ENCODE data around the gene ELL2. TPM values are rescaled to one million over a fixed set of nuclear protein-coding genes. Genes with fewer than 3 reads are reported as not detected.

The ELL2 gene
- total RNA-seq, 1 donor from 2014 or later = 52.8 TPM

DNA sequence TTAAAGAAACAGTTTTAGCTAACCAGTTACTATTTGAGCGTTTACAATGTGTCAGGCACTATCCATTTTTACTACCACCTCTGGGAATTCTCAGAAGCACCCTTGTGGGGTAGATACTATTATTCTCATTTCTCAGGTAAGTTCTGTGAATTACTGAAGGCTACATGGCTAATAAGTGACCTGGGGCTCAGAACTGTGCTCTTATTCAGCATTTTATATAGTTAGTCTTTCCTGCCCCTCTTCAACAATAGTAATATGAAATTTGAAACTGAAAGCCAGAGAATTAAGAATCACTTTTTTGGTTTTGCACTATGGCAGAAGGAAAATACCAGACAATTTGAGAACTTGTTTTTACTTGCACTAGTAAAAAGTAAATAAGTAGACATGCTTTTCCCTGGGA is 11.8 kb downstream of the ELL2 start:
- TF ChIP-seq, protein P1, sequence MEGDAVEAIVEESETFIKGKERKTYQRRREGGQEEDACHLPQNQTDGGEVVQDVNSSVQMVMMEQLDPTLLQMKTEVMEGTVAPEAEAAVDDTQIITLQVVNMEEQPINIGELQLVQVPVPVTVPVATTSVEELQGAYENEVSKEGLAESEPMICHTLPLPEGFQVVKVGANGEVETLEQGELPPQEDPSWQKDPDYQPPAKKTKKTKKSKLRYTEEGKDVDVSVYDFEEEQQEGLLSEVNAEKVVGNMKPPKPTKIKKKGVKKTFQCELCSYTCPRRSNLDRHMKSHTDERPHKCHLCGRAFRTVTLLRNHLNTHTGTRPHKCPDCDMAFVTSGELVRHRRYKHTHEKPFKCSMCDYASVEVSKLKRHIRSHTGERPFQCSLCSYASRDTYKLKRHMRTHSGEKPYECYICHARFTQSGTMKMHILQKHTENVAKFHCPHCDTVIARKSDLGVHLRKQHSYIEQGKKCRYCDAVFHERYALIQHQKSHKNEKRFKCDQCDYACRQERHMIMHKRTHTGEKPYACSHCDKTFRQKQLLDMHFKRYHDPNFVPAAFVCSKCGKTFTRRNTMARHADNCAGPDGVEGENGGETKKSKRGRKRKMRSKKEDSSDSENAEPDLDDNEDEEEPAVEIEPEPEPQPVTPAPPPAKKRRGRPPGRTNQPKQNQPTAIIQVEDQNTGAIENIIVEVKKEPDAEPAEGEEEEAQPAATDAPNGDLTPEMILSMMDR (conservative IDR thresholded peaks at IDR 0.05; ENCODE audit: low read depth, low read length) = no peak
- H3K4me3 ChIP-seq (ENCODE audit: low read depth, low read length) = no peak overlapping the region
- no peak for DNase-seq (ENCODE audit: low read depth)

DNA sequence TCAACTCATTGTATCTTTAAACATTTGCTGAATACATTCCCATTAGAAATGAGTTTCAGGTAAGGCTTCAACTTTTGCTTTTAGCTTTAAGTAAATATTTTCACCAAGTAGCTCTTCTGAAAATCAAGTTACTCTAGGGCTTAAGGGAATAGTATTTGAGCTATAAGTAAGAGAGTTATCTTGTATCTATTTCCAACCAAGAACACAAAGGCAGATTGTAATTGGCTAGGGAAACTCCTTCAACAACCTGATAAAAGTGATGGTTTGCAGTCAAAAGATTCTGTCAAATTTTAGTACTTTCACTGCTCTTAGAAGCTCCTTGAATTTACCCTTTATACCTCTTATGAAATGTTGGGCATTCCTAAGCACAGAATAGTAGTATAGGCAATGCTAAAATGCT is 13.0 kb downstream of the ELL2 start:
- DNase-seq (ENCODE audit: low read depth) = no peak
- H3K4me3 ChIP-seq (ENCODE audit: low read depth, low read length) = no peak overlapping the region
- TF ChIP-seq, protein P1 (conservative IDR thresholded peaks at IDR 0.05; ENCODE audit: low read depth, low read length) = no peak

DNA sequence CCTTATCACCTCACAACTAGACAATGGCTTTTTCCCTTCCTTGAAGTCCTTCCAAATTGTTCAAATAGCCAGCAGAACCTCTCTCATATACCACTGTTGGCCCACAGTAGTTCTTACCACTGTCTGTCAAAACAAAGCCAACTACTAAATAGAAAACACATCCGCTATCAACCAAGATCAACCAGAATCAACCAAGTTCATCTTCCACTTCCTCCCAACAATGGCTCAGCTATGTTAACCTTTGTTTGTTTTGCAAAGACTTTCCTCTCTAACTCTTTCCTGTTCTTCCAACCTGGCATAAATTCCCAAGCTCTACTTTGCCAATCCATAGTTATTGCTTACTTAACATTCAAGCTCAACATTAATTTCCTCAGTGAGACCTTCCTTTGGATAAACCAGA is 15.2 kb downstream of the ELL2 start:
- H3K4me3 ChIP-seq (ENCODE audit: low read depth, low read length) = no peak overlapping the region
- TF ChIP-seq, protein P1 (conservative IDR thresholded peaks at IDR 0.05; ENCODE audit: low read depth, low read length) = no peak
- no peak for DNase-seq (ENCODE audit: low read depth)

DNA sequence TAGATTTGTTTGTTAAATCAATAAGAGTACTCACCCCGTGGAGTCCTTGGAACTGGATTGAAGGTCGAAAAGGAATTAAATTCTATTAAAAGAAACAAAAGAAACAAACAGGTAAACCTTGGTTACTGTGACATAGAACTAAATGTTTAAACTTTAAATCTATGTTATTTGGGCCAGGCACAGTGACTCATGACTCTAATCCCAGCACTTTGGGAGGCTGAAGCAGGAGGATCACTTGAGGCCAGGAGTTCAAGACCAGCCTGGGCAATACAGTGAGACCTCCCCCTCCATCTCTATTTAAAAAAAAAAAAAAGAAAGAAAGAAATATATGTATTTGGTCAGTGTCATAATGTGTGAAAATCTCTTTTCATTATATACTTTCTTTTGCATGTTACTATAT is 18.7 kb downstream of the ELL2 start:
- H3K4me3 ChIP-seq (ENCODE audit: low read depth, low read length) = no peak overlapping the region
- TF ChIP-seq, protein P1 (conservative IDR thresholded peaks at IDR 0.05; ENCODE audit: low read depth, low read length) = no peak
- DNase-seq (ENCODE audit: low read depth) = no peak

DNA sequence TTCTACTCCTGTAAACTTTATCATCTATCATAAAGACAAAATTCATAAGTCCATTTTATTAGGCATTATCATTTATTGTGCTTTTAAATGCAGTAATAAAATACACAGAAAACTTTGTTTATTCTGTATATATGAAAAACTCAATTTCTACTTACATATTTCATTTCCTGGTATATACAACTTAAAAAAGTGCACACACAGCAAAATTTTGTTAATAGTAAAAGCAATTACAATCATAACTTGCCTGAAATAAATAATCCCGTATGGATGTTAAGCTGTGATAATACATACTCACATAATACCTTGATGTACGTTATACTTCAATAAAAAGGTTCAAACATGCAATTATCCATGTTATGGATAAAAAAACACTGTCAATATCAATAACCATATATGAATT is 19.2 kb downstream of the ELL2 start:
- no peak overlapping the region for H3K4me3 ChIP-seq (ENCODE audit: low read depth, low read length)
- TF ChIP-seq, protein P1 (conservative IDR thresholded peaks at IDR 0.05; ENCODE audit: low read depth, low read length) = no peak
- no peak for DNase-seq (ENCODE audit: low read depth)

DNA sequence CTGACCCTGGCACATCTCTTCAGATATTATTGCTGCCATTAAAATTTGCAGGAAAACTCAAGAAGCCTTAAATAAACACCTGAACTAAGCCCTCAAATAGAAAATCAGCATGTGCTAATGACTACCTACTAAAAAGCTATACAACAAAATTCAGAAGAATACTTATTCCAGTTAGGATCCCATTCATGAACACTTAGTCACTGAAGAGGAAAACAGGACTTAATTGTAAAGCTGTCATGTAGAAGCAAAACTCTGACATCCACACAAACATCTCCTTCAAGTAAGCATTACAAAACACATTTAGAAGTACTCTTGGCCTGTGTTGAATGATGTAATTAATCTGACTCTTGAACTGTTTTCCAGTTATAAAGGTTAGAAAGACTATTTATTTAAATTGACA is 19.9 kb downstream of the ELL2 start:
- TF ChIP-seq, protein P1 (conservative IDR thresholded peaks at IDR 0.05; ENCODE audit: low read depth, low read length) = no peak
- DNase-seq (ENCODE audit: low read depth) = no peak
- H3K4me3 ChIP-seq (ENCODE audit: low read depth, low read length) = no peak overlapping the region

DNA sequence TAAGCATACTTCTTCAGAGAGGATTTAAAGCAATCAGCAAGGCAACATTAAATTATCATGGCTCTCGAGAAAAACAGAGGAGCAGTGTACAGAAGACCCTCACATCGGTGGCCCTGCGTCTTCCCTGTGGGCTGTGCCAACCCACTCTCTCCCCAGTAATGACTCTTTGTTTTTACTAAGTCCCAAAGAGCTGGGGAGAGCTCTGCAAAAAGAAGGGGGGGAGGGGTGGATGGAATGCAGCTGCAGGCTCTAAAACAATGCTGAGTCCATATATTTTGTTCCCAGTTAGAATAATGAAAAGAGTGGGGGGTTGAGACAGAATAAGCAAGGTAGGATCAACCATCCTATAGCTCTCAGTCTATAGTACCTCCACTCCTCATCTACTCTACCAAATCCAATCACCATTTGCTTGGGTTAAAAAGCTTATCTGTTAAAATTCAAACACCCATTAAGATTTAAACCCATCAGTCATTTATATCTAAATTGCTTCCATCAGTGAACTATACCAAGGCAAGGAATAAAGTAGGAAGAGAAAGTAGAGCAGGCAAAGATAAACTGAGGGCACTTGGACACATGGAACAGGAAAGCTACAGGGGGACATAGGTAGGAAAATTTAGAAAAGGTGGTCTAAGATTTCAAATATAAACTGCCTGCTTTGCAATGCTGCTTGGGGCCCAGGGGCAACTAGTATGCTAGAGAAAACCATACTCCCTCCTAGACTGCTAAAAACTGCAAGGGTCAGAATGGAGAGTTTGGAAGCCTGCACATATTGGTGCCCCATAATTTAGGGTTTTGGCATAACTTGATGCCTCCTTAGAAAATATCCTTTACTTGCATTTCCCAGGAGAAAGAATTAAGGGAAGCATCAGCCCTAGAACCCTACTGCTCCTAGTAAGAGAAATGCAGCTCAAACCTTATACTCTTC is 20.6 kb downstream of the ELL2 start:
- DNase-seq (ENCODE audit: low read depth) = no peak
- TF ChIP-seq, protein P1 (conservative IDR thresholded peaks at IDR 0.05; ENCODE audit: low read depth, low read length) = no peak
- no peak overlapping the region for H3K4me3 ChIP-seq (ENCODE audit: low read depth, low read length)
